Activated naive CD8-positive, alpha-beta T cell treated with anti-CD3 and anti-CD28 coated beads for 36 hours (primary cell): ENCODE results near the gene GCC2. TPM values are rescaled to one million over a fixed set of nuclear protein-coding genes. Genes with fewer than 3 reads are reported as not detected.

ENCODE experiments used
- DNase-seq: peaks from one replicate; pipeline ENCODE4 v3.0.0; 2021
- H3K27ac Mint-ChIP-seq: one replicate; pipeline ENCODE4 v1.8.0; 2022; ENCODE audit warnings: mild to moderate bottlenecking, moderate library complexity, mixed read lengths
- H3K27me3 Mint-ChIP-seq: one replicate; pipeline ENCODE4 v1.8.0; 2022; ENCODE audit warnings: mild to moderate bottlenecking, mixed read lengths
- H3K36me3 Mint-ChIP-seq: one replicate; pipeline ENCODE4 v1.8.0; 2021; ENCODE audit warnings: mild to moderate bottlenecking, mixed read lengths
- H3K4me1 Mint-ChIP-seq: one replicate; pipeline ENCODE4 v1.8.0; 2021; ENCODE audit warnings: mixed read lengths
- H3K4me3 Mint-ChIP-seq: one replicate; pipeline ENCODE4 v1.8.0; 2022; ENCODE audit warnings: mild to moderate bottlenecking, moderate library complexity, mixed read lengths
- H3K9me3 Mint-ChIP-seq: one replicate; pipeline ENCODE4 v1.8.0; 2022; ENCODE audit warnings: mixed read lengths
- total RNA-seq, 2 experiments: library from RNA; stranded (reverse); gene quantifications; one replicate each; pipeline ENCODE4 v1.2.3, GENCODE V29; 2021

Gene GCC2
- total RNA-seq, 2 experiments from 2014 or later, result 36.9 to 43.6 TPM

DNA sequence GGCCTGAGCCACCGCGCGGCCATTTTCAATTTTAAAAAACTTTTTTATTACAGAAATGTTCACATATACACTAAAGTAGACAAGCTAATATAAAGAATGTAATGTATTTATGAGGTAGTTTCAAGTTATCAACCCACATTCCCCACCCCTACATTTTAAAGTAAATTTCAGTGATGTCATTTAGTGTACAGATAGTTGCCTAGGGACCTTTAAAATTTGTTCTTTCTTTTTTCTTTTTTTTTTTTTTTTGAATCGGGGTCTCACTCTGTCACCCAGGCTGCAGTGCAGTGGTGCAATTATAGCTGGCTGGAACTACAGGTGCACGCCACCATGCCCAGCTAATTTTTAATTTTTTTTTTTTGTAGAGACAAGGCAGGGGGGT, 82.7 kb downstream of the GCC2 start:
- Mint-ChIP-seq H3K9me3 (no peaks in the 10 kb centered on the region), H3K27me3 (no peaks in the 10 kb centered on the region), H3K27ac (no peak overlapping the region), H3K36me3 (peaks cover 4% of the 10 kb centered on the region), H3K4me3 (no peak overlapping the region), H3K4me1 (peaks cover 20% of the 10 kb centered on the region)
- DNase-seq, result no peak

DNA sequence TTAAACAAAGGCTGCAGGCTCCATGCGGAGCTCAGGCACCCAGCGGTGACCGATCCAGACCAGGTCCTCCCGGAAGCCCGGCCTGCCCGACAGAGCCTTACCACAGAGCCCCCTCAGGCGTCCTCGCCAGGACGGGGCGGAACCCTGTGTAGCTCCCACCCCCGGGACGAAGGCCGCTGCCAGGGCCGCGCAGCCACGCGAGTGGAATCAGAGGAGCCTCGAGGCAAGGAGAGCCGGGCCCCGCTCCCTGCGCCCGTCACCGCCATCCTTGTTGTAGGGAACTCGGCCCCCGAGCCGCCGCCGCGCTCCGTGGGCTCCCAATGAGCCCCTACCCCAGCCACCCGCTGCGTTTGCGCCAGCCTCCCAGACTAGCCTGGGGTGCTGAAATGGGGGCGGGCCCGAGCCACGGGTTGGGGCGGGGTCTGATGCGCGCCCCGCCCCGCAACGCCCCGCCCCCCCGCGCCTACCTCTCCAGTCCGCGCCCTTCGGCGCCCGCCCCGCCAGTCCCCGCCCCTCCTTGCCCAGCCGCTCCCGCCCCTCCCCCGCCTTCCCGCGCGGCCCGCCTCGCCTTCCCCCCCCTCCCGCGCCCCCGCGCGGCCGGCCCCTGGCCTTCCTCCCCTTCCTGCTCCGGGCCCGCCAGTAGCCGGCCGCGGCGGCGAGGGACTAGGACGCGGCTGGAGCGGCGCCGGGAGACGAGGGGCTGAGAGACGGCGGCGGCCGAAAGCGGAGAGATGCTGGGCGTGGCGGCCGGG, 85.0 kb downstream of the GCC2 start, which contains the start of gene LIMS1:
LIMS1 (plus strand) TSS at position 639 of the 752 bp plus-strand sequence; CDS start at position 732, 93 bp downstream.
- Mint-ChIP-seq H3K4me1 (peaks cover 32% of the 10 kb centered on the region), H3K9me3 (no peaks in the 10 kb centered on the region), H3K4me3 (peak within 1 kb of the TSS; percentile 97), H3K36me3 (peaks cover 8% of the 10 kb centered on the region), H3K27me3 (no peaks in the 10 kb centered on the region), H3K27ac (peak within 1 kb of the TSS; percentile 93)
- peak; percentile 81 for DNase-seq

DNA sequence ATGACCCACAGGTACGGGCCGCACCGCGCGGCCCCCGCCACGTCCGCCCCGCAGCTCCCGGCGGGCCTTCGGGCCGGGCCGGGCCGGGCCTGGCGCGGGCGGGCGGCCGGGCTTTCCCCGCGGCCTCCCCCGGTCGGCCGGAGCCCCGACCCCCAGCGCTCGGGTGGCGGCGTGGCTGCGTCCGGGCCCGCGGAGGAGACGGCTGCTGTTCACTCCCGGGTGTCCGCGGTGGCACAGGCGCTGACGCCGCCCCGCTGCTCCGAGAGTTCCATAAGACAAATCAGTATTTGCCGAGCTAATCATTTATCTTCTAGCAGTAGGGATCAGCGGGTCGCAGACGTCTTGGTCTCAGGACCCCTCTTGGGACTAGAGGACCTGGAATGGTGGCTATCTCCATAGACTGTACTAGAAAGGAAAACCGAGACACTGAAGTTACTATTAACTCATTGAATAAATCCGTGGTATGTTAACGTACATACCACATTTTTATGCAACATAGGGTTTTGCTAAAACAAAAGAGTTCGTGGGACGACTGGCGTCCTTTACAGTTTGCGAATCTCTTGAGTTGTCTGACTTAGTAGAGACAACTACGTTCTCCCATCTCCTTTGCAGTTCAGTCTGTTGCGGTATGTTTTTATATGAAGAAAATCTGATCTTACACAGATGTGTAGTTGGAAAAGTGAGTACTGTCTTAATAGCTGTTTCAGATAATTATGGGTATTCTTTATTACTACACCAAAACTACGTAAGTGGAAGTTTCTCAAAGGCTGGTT, 85.8 kb downstream of the GCC2 start:
- H3K4me3 Mint-ChIP-seq, result peak overlapping the region; percentile 92
- peak overlapping the region; percentile 79 for H3K27ac Mint-ChIP-seq

DNA sequence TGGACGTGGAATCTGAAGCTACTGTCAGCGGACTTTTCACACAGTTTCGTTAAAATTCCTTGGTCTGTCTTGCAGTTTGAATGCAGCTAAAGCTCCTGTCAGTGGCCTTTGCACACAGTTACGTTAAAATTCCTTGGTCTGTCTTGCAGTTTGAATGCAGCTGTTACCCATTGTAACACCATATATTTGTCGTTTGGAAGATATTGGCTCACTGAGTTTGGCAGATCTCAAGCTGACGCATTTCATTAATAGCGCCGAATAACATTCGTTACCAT, 86.3 kb downstream of the GCC2 start:
- peaks cover 8% of the 10 kb centered on the region for H3K36me3 Mint-ChIP-seq
- H3K27me3 Mint-ChIP-seq, result no peaks in the 10 kb centered on the region
- no peak for DNase-seq
- H3K4me3 Mint-ChIP-seq, result peak overlapping the region; percentile 92
- H3K9me3 Mint-ChIP-seq, result no peaks in the 10 kb centered on the region
- peaks cover 32% of the 10 kb centered on the region for H3K4me1 Mint-ChIP-seq
- no peak overlapping the region for H3K27ac Mint-ChIP-seq

More for the DNA sequence above, 85.8 kb downstream of the GCC2 start:
- Mint-ChIP-seq H3K4me1 (peaks cover 32% of the 10 kb centered on the region), H3K9me3 (no peaks in the 10 kb centered on the region), H3K36me3 (peaks cover 8% of the 10 kb centered on the region), H3K27me3 (no peaks in the 10 kb centered on the region)
- peak; percentile 58 for DNase-seq

DNA sequence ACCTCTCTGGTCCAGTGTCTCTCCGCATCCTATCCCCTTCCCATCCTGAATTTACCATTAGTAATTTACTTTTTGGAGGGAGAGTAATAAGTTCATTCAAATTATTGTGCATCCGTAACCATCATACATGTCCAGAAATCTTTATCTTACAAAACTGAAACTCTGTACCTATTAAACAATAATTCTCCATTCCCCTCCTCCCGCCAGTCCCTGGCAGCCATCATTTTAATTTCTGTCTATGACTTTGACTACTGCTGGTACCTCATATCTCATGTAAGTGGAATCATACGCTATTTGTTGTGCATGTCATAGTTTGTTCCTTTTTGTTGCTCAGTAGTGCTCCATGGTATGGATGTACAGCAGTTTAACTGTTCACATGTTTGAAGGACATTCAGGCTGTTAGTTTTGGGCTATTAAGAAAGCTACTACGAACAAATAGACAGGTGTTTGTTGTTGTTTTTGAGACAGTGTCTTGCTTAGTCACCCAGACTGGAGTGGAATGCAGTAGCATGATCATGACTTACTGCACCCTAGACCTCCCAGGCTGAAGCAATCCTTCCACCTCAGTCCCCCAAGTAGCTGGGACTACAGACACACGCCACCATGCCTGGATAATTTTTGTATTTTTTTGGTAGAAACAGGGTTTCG, 87.3 kb downstream of the GCC2 start:
- H3K27ac Mint-ChIP-seq, result no peak overlapping the region
- no peak for DNase-seq

DNA sequence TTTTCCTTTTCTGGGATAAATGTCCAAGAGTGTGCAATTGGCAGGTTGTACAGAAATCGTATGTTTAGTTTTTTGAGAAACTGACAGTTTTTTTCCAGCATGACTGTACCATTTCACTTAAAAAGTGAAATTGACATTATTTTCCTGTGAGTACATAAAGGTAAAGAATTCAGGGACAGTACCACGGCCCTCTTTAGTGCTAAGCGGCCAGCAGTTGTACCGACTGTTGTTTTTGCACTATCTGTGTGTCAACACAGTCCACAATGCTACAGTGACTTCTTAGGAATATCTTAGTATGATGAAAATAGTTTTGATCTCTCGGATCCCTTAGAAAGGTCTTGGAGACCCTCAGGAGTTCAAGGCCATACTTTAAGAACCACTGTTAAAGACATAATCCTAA, 87.9 kb downstream of the GCC2 start:
- no peak for DNase-seq
- Mint-ChIP-seq H3K27ac (no peak overlapping the region), H3K36me3 (peaks cover 8% of the 10 kb centered on the region), H3K4me3 (no peak overlapping the region), H3K9me3 (no peaks in the 10 kb centered on the region), H3K27me3 (no peaks in the 10 kb centered on the region), H3K4me1 (peaks cover 26% of the 10 kb centered on the region)

More for the DNA sequence above, 87.3 kb downstream of the GCC2 start:
- Mint-ChIP-seq H3K36me3 (peaks cover 8% of the 10 kb centered on the region), H3K27me3 (no peaks in the 10 kb centered on the region), H3K4me1 (peaks cover 26% of the 10 kb centered on the region), H3K9me3 (no peaks in the 10 kb centered on the region), H3K4me3 (peak overlapping the region; percentile 68)

DNA sequence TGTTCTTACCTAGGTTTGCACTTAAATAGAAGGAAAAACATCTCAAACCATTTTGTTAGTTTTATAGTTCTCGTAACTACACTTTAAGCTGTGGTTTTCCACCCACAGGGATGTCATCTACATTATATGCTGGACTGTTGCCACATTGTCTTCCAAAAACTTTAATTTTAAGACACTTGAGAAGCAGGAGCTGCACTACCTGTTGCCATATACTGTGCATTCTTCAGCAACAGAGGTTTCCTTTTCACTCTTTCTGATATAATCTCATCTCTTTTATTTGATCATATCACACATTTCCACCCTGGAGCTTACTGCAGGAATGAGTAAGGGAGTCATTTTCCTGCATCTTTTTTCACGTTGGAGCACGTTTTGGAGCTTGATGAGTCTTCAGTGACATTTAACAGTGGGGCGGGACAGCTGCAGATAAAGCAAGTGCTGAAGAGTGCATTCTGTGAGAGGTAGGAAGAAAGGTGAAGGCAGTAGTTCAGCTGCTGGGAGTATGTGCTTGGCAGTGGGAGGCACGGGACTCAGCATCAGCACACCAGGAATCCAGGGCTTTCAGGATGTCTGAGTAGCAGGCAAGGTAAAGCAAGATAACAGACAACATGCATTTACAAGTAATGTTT, 89.1 kb downstream of the GCC2 start:
- no peaks in the 10 kb centered on the region for H3K27me3 Mint-ChIP-seq
- H3K4me3 Mint-ChIP-seq, result no peak overlapping the region
- H3K27ac Mint-ChIP-seq, result no peak overlapping the region
- peaks cover 8% of the 10 kb centered on the region for H3K36me3 Mint-ChIP-seq
- DNase-seq, result no peak
- no peaks in the 10 kb centered on the region for H3K9me3 Mint-ChIP-seq
- peaks cover 25% of the 10 kb centered on the region for H3K4me1 Mint-ChIP-seq

DNA sequence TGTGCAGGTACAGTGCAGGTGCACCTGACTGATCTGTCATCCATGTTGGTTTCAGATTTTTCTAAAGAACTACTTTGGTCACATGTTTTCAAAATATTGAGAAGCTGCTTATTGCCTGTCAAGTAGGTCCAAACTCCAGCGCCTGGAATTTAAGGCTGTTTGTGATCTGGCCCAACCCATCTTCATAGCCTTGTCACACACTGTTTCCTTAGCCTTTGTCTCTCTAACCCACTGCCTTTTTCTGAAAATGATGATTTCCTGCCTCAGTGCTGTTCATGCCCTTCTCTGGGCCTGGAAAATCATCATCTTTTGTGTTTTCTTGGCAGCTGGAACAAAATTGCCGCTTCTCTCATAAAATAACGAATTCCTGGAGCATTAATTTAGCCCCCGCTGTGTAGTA, 92.4 kb downstream of the GCC2 start:
- Mint-ChIP-seq H3K27me3 (no peaks in the 10 kb centered on the region), H3K27ac (no peak overlapping the region), H3K9me3 (peaks cover 3% of the 10 kb centered on the region)

DNA sequence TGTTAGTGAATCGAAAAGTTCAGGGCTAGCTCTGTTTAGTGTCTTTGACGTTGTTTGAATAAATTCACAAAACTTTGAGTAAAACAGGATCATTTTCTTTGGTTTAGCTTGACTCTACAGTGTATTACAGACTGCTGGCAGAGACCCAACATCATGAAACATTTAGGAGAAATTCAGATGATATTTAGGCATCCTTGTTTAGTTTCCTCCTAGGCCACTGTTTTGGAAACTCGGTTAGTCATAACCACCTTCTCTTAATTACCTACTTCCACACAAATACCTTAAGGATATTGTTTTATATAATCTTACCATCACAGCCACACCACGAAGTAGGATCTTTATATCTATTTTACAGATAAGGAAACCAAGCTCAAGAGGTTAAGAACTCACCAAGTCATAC, 93.1 kb downstream of the GCC2 start:
- Mint-ChIP-seq H3K36me3 (peaks cover 7% of the 10 kb centered on the region), H3K4me1 (peaks cover 23% of the 10 kb centered on the region), H3K27me3 (no peaks in the 10 kb centered on the region), H3K4me3 (no peak overlapping the region), H3K27ac (no peak overlapping the region), H3K9me3 (peaks cover 3% of the 10 kb centered on the region)
- no peak for DNase-seq

More for the DNA sequence above, 92.4 kb downstream of the GCC2 start:
- DNase-seq, result no peak
- H3K36me3 Mint-ChIP-seq, result peaks cover 7% of the 10 kb centered on the region
- no peak overlapping the region for H3K4me3 Mint-ChIP-seq
- H3K4me1 Mint-ChIP-seq, result peaks cover 17% of the 10 kb centered on the region

DNA sequence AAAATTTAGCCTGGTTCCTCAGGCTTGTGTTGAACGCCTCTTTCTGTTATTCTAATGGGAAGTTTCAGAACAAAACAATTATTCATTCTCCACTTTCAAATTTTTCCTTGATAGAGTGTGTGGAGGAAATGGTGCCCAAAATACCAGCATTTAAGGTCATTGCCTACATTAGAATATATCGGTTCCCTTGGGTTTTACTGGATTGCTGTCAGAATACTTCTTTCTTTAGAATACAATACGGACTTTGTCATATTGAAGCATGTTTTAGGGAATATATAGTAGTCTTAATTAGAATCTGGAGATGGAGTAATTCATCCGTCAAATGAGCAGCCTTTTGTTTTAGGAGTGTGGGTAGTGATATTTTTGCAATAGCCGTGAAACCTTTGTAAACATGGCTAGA, 98.6 kb downstream of the GCC2 start:
- Mint-ChIP-seq H3K27ac (no peak overlapping the region), H3K4me3 (no peak overlapping the region), H3K9me3 (peaks cover 3% of the 10 kb centered on the region), H3K4me1 (peaks cover 10% of the 10 kb centered on the region), H3K27me3 (no peaks in the 10 kb centered on the region), H3K36me3 (peaks cover 3% of the 10 kb centered on the region)
- no peak for DNase-seq

DNA sequence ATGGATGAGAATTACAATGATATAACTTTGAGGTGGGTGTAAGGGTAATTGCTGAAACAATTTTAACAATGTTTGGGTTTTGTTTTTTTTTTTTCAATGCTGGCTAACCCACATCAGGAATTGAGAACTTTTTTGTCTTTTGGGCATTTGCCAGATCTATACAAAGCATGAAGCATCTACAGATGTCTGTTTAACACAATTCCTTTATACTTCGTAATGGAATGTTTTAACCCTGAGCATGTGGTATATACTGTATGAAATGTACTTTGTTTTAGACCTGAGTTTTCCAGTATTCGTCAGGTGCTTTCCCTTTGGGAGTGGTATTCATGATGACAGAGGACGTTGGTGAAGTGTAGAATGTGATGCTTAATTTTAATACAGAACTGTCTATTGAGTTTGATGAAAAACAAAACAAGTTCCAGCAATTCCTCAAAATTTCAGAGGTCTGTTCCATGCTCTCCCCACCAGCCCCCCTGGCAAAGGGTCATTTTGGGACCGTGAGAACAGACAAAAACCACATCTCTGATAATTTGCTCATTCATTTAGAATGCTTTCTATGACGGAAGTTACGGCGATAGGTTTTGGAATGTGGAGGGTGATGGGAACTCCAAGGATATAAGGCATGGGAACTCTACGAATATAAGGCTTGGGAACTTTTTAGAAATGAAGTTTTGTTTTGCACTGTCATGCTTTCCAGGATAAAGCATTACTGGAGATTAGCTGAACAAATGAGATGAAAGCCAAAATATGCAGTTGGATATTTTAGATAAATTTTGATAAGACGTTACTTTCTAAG, 99.4 kb downstream of the GCC2 start:
- Mint-ChIP-seq H3K9me3 (peaks cover 3% of the 10 kb centered on the region), H3K4me1 (peaks cover 12% of the 10 kb centered on the region), H3K27me3 (no peaks in the 10 kb centered on the region), H3K36me3 (peaks cover 3% of the 10 kb centered on the region), H3K4me3 (no peak overlapping the region), H3K27ac (no peak overlapping the region)
- no peak for DNase-seq

DNA sequence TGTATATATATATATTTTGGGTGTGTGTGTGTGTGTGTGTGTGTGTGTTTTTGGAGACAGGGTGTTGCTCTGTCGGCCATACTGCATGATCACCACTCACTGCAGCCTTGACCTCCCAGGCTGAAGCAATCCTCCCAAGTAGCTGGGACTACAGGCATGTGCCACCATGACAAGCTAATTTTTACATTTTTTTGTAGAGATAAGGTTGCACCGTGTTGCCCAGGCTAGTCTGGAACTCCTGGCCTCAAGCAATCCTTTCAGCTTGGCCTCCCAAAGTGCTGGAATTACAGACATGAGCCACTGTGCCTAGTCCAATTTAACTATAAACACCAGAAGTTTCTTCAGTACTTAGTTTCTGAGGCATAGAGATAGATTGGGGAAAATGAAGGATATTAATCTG, 103.6 kb downstream of the GCC2 start:
- Mint-ChIP-seq H3K4me3 (no peak overlapping the region), H3K4me1 (peaks cover 2% of the 10 kb centered on the region), H3K27ac (no peak overlapping the region), H3K9me3 (no peaks in the 10 kb centered on the region), H3K36me3 (no peaks in the 10 kb centered on the region), H3K27me3 (no peaks in the 10 kb centered on the region)
- no peak for DNase-seq

DNA sequence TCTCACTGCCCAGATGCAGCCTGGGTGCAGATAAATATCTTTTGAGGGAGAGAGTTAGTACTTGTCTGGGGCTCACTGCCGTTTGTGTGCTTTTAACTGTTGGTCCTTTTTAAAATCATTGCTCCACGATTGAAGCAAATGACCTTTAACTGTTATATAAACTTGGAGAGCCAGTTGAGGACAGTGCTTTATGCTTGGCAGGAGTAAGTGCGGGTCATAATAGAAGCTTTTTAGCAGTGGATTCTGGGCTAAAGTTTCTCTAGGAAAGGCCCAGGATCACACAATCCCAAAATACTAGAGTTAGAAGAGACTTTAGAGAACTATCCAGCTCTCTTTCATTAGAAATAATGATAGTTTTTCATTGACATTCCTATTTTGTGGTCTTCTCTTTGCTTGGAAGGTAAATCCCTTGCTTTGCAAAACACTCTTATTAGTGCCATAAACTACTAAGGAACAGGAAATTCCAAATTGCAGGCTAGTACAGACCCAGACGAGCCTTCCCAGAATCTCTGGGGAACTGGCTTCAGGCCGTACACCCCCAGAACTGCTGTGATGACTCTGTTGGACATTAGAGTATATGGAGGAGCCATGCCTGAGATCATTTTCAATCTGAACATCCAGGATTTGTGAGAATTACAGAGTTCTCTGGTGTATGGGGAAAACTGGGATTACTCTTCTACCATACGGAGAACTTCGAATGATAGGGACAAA, 104.4 kb downstream of the GCC2 start:
- H3K27me3 Mint-ChIP-seq, result no peaks in the 10 kb centered on the region
- no peaks in the 10 kb centered on the region for H3K36me3 Mint-ChIP-seq
- H3K4me1 Mint-ChIP-seq, result peaks cover 2% of the 10 kb centered on the region
- H3K4me3 Mint-ChIP-seq, result no peak overlapping the region
- H3K27ac Mint-ChIP-seq, result no peak overlapping the region
- H3K9me3 Mint-ChIP-seq, result no peaks in the 10 kb centered on the region
- DNase-seq, result no peak

DNA sequence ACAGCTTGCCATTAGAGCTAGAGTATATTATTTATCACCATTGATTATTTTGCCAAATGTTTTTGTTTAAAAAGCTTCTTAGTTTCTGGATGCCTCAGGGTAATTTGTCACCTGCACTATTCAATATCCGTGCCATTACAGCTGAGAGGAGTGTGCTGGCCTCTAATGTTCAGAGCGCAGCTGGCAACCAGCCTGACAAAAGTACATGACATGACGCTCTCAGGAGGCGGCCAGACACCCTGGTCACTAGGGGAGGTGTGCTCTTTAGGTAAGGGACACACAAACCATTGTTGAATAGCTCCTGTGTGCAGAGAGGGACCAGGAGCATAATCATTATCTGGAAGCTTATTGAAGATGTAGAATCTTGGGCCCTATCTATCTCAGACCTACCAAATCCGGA, 105.5 kb downstream of the GCC2 start:
- peaks cover 2% of the 10 kb centered on the region for H3K4me1 Mint-ChIP-seq
- no peaks in the 10 kb centered on the region for H3K36me3 Mint-ChIP-seq
- no peaks in the 10 kb centered on the region for H3K27me3 Mint-ChIP-seq
- H3K4me3 Mint-ChIP-seq, result no peak overlapping the region
- H3K27ac Mint-ChIP-seq, result no peak overlapping the region
- H3K9me3 Mint-ChIP-seq, result no peaks in the 10 kb centered on the region
- no peak for DNase-seq
